WTC11 (cell line): ENCODE data around the gene HIVEP2.

Experiments
- CBFB ChIP-seq: sonication (generic); formaldehyde crosslinking; IDR thresholded peaks from 2 replicates; pipeline ENCODE4 v1.8.1; 2022; ENCODE audit warnings: mild to moderate bottlenecking, low read depth, missing genetic modification reagents
- CREB1 ChIP-seq: sonication (generic); formaldehyde crosslinking; IDR thresholded peaks from 2 replicates; pipeline ENCODE4 v1.8.0; 2023; ENCODE audit warnings: mild to moderate bottlenecking, missing genetic modification reagents
- IRF2 ChIP-seq: sonication (generic); formaldehyde crosslinking; IDR thresholded peaks from 2 replicates; pipeline ENCODE4 v1.8.0; 2022; ENCODE audit warnings: low read depth, missing genetic modification reagents, borderline replicate concordance
- KAT7 ChIP-seq: sonication (generic); formaldehyde crosslinking; IDR thresholded peaks from 2 replicates; pipeline ENCODE4 v1.8.1; 2023; ENCODE audit warnings: missing genetic modification reagents, mild to moderate bottlenecking, borderline replicate concordance
- NFE2L1 ChIP-seq: sonication (generic); formaldehyde crosslinking; IDR thresholded peaks from 2 replicates; pipeline ENCODE4 v1.8.1; 2023; ENCODE audit warnings: missing genetic modification reagents
- SMAD3 ChIP-seq: sonication (generic); formaldehyde crosslinking; IDR thresholded peaks from 2 replicates; pipeline ENCODE4 v1.8.0; 2022; ENCODE audit warnings: missing genetic modification reagents, mild to moderate bottlenecking, borderline replicate concordance
- TCF7 ChIP-seq: sonication (generic); formaldehyde crosslinking; IDR thresholded peaks from 2 replicates; pipeline ENCODE4 v1.8.0; 2022; ENCODE audit warnings: mild to moderate bottlenecking, low read depth, missing genetic modification reagents, moderate library complexity
- ZBTB21 ChIP-seq: sonication (generic); formaldehyde crosslinking; IDR thresholded peaks from 2 replicates; pipeline ENCODE4 v1.8.1; 2023; ENCODE audit warnings: mild to moderate bottlenecking, missing genetic modification reagents, borderline replicate concordance
- ZNF121 ChIP-seq: sonication (generic); formaldehyde crosslinking; IDR thresholded peaks from 2 replicates; pipeline ENCODE4 v1.8.0; 2023; ENCODE audit warnings: missing genetic modification reagents
- ZNF671 ChIP-seq: fragments of 250-450 bp; sonication (Bioruptor Pico); IDR thresholded peaks from 2 replicates; pipeline ENCODE4 v1.8.0; 2021; ENCODE audit warnings: mild to moderate bottlenecking
- TF ChIP-seq, protein P1 (sequence below): fragments of 200-600 bp; IDR thresholded peaks from 2 replicates; pipeline ENCODE4 v1.8.0; 2022; ENCODE audit warnings: antibody characterized with exemption
- TF ChIP-seq, protein P2 (sequence below): sonication (generic); formaldehyde crosslinking; IDR thresholded peaks from 2 replicates; pipeline ENCODE4 v1.8.1; 2023; ENCODE audit warnings: mild to moderate bottlenecking, missing genetic modification reagents, moderate library complexity

DNA sequence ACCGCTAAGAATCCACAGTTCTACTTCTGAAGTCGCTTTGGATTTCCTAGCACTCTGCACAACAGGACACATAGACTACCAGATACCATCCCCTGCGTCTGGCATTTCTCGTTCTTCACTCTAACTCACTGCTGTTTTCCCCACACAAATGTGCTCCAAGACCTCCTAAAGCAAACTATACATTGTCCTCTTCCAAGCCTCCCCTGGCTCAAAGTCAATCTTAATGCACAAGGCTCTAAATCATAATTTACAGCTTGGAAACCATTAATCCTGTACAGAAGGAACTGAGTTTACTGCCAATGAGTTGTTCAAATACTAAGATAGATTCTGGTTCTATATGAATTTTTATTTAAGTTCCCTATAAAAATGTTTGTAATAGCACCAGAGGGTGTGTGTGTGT lies 128.5 kb downstream of the HIVEP2 start:
- TF ChIP-seq ZBTB21 (CRISPR knock-in tag) (no peak), ZNF671 (CRISPR knock-in tag) (no peak), CREB1 (CRISPR knock-in tag) (no peak), IRF2 (CRISPR knock-in tag) (no peak), NFE2L1 (CRISPR knock-in tag) (no peak), ZNF121 (CRISPR knock-in tag) (no peak), TCF7 (CRISPR knock-in tag) (no peak), SMAD3 (CRISPR knock-in tag) (no peak), CBFB (CRISPR knock-in tag) (no peak), KAT7 (no peak)
- TF ChIP-seq, protein P1, sequence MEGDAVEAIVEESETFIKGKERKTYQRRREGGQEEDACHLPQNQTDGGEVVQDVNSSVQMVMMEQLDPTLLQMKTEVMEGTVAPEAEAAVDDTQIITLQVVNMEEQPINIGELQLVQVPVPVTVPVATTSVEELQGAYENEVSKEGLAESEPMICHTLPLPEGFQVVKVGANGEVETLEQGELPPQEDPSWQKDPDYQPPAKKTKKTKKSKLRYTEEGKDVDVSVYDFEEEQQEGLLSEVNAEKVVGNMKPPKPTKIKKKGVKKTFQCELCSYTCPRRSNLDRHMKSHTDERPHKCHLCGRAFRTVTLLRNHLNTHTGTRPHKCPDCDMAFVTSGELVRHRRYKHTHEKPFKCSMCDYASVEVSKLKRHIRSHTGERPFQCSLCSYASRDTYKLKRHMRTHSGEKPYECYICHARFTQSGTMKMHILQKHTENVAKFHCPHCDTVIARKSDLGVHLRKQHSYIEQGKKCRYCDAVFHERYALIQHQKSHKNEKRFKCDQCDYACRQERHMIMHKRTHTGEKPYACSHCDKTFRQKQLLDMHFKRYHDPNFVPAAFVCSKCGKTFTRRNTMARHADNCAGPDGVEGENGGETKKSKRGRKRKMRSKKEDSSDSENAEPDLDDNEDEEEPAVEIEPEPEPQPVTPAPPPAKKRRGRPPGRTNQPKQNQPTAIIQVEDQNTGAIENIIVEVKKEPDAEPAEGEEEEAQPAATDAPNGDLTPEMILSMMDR, result no peak
- TF ChIP-seq, protein P2, sequence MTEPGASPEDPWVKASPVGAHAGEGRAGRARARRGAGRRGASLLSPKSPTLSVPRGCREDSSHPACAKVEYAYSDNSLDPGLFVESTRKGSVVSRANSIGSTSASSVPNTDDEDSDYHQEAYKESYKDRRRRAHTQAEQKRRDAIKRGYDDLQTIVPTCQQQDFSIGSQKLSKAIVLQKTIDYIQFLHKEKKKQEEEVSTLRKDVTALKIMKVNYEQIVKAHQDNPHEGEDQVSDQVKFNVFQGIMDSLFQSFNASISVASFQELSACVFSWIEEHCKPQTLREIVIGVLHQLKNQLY (CRISPR knock-in tag), result no peak
